Neural cell (in vitro differentiated cells): Measurements from ENCODE around the gene ST6GALNAC2.

ENCODE experiments used
- CTCF ChIP-seq: fragments of 450-650 bp; IDR thresholded peaks from 2 replicates; pipeline ENCODE4 v1.5.1; 2014; ENCODE audit warnings: antibody characterized with exemption, mild to moderate bottlenecking, moderate library complexity; ENCODE audit not compliant: poor library complexity, severe bottlenecking
- TAF1 ChIP-seq: IDR thresholded peaks from 2 replicates; pipeline ENCODE4 v1.6.1; 2012; ENCODE audit warnings: low read depth

GRCh38 chr17:76586741-76587487 lies 1.3 kb upstream of the ST6GALNAC2 start:
- TF ChIP-seq CTCF (no peak), TAF1 (no peak)
